ENCODE measurements around the gene RGS4.

The RGS4 gene

GRCh38 chr1:163038928-163039706 is 30.0 kb upstream of the RGS4 start:
- no peak for TF ChIP-seq CTCF (IDR thresholded peaks at IDR 0.05; ENCODE audit: borderline replicate concordance, insufficient read depth, low read depth, low read length)
- no peak overlapping the region for H3K4me3 ChIP-seq (ENCODE audit: low read depth, low read length)

GRCh38 chr1:163039707-163040093 is 29.5 kb upstream of the RGS4 start:
- no peak overlapping the region for H3K4me3 ChIP-seq (ENCODE audit: low read depth, low read length)
- TF ChIP-seq CTCF (IDR thresholded peaks at IDR 0.05; ENCODE audit: borderline replicate concordance, insufficient read depth, low read depth, low read length) = no peak

- no peak overlapping the region for H3K4me3 ChIP-seq (ENCODE audit: low read depth, low read length)
- no peak for TF ChIP-seq CTCF (IDR thresholded peaks at IDR 0.05; ENCODE audit: borderline replicate concordance, insufficient read depth, low read depth, low read length)
These were observed 23.1 kb upstream of the RGS4 start for GRCh38 chr1:163046071-163046470.

GRCh38 chr1:163047951-163048659 is 21.1 kb upstream of the RGS4 start:
- no peak for TF ChIP-seq CTCF (IDR thresholded peaks at IDR 0.05; ENCODE audit: borderline replicate concordance, insufficient read depth, low read depth, low read length)

GRCh38 chr1:163048869-163049268 is 20.3 kb upstream of the RGS4 start:
- no peak overlapping the region for H3K4me3 ChIP-seq (ENCODE audit: low read depth, low read length)
- no peak for TF ChIP-seq CTCF (IDR thresholded peaks at IDR 0.05; ENCODE audit: borderline replicate concordance, insufficient read depth, low read depth, low read length)

More at GRCh38 chr1:163047951-163048659, 21.1 kb upstream of the RGS4 start:
- H3K4me3 ChIP-seq (ENCODE audit: low read depth, low read length) = no peak overlapping the region

GRCh38 chr1:163049296-163049695 is 19.9 kb upstream of the RGS4 start:
- no peak for TF ChIP-seq CTCF (IDR thresholded peaks at IDR 0.05; ENCODE audit: borderline replicate concordance, insufficient read depth, low read depth, low read length)
- H3K4me3 ChIP-seq (ENCODE audit: low read depth, low read length) = no peak overlapping the region

- no peak overlapping the region for H3K4me3 ChIP-seq (ENCODE audit: low read depth, low read length)
- TF ChIP-seq CTCF (IDR thresholded peaks at IDR 0.05; ENCODE audit: borderline replicate concordance, insufficient read depth, low read depth, low read length) = no peak
These were observed 18.7 kb upstream of the RGS4 start for GRCh38 chr1:163050496-163050895.

Data from GM12875 (cell line).